Bone marrow (tissue), 2 donors: ENCODE data around the gene ABTB1.
"Not testable (repeated sequence)": the region's sequence is repeated elsewhere in the genome, so short reads cannot be mapped to it uniquely, and the experiment has no call there.

Experiments
- DNase-seq, 2 donors: peaks; one replicate each; lab custom pipeline; 2025; lab: John Stamatoyannopoulos, UW

The ABTB1 gene

DNA sequence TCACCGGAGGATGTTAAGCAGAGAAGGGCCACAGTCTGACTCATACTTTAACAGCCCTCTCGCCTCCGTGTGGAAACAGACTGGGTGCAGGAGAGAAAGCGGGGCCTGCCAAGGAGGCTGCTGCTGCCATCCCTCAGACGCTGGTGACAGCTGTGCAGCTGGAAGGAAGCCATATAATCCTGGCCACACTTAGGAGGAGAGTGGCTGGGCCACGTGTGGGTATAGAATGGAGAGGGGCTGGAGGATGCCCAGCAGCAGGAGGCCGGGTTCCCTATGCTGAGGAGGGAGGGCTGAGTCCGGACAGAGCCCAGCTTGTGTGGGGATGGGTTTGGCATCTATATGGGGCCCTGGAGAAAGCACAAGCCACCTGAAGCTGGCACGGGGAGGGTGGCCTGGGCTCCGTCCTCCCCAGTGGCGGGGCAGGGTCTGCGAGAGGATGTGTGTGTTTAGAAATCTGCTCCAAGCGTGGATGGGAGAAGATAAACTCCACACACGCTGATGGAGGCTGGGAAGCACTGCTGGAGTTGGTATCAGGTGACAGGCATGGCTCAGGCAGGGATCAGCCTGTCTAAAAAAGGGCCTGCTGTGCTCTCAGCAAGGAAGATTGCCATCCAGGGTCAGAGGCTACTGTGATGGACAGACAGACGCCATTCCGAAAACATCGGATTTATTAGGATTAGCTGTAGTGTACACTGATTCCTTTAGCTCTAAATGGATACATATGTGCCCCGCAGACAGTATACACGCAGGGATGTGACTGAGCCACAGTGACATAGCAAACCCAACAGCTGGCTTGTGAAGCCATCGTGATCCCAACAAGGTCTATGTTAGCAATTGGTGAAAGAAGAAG, 15.9 kb downstream of the ABTB1 start:
- DNase-seq, result no peak

DNA sequence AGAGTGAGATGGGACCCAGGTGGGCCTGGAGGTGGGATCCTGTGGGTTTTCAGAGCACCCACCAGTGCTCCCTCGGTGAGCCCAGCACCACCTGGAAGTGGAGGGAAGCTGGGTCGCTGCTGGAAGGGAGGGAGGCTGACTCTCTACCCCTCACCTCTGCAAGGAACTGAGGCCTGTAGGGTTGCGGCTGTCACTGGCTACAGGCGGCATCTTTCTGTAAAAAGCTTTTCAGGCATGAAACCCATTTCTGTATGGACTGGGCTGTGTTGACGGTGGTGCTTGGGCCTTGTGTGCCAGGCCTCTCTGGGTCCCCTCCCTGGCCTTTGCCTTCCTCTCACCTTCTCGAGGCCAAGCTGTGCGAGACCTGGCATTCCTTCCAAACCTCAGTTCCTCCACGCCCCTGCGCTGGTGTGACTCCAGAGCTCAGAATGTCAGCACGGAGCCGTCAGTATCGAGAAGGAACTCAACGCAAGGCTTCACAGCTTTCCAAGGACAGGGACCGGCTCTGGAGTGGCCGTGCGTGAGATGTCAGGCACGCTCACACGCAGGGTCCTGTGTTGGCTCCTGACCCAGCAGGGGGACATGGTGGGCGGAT, 16.6 kb downstream of the ABTB1 start:
- no peak for DNase-seq

DNA sequence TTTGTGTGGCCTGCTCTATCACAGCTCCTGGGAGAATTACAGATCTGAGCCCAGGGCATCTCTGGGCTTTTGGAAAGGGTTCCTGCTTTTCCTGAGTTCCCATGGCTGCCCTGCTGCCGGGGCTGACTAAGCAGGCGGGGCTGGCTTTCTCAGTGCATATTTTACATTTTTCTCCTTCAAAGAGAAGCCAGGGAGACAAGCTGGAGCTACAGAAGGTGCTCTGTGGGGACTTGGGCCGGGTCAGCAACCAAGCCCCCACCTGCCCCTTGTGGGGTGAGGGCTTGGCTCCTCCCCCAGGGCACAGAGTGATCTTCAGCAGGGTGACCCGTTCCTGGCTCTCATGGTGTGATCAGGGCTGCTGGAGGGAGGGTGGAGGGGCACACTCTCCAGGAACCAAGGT, 17.4 kb downstream of the ABTB1 start:
- DNase-seq, result no peak

DNA sequence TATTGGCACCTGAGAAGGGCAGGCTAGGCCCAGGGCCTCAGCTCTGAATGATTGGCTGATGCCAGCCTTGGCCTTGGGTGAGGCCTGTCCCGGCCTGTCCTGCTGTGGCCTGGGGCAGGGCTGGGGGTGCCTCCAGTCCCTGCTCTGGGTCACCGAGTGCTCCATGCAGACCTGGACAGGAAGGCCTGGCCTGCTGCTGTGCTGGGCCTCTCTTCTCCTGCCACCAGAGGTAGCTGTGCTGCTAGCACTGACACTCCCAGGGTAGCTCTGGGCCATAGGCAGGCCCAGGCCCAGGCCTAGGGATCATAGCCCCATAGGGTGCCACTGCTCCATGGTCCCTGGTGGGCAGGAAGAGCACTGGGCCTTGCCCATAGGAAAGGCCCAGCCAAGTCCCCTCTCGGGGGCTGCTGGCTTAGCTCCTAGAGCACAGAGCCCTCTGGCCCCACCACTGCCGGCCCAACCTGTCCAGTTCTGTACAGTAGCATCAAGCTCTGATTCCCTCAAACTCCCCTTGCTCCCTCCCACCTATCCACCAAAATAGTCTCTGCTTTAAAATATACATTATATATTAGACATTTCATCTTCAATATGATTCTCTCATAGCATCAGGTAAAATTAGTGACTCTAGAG, 18.2 kb downstream of the ABTB1 start:
- no peak for DNase-seq

DNA sequence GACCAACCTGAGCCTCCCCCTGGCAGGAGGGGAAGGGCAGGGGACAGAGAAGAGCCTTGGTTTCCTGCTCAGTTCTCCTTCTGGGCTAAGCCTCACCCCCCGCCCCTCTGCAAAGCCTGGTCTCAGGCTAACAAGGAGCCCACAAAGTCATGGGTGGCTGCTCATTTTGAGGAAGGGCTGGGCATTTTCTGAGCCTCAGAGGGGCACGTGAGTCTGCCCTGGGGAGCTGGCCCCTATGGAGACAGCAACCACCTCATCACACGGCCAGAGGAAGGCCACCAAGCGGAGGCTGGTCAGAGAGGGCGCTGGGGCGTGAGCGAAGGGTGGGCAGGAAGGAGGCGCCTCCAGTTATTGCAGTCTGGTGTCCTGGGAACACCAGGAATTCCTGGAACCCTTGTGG, 18.7 kb downstream of the ABTB1 start:
- DNase-seq, result no peak

DNA sequence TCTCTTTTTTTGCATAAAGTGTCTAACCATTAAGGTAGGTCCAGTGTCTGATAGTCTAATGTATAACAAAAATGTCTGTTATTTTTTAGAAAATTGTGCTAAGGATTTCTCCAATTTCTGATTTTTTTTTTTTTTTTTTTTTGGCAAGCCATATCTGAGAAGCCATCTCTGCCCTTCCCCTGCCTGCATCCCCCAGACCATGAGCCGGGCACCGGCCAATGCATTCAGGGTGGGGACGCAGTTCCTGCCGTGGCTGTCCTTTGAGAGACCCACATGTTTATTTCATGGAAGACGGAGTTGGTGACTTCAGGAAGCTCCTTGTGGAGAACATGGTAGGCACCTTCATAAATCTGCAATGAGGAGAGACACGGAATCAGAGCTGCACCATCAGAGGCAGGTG, 19.2 kb downstream of the ABTB1 start:
- DNase-seq, result no peak

DNA sequence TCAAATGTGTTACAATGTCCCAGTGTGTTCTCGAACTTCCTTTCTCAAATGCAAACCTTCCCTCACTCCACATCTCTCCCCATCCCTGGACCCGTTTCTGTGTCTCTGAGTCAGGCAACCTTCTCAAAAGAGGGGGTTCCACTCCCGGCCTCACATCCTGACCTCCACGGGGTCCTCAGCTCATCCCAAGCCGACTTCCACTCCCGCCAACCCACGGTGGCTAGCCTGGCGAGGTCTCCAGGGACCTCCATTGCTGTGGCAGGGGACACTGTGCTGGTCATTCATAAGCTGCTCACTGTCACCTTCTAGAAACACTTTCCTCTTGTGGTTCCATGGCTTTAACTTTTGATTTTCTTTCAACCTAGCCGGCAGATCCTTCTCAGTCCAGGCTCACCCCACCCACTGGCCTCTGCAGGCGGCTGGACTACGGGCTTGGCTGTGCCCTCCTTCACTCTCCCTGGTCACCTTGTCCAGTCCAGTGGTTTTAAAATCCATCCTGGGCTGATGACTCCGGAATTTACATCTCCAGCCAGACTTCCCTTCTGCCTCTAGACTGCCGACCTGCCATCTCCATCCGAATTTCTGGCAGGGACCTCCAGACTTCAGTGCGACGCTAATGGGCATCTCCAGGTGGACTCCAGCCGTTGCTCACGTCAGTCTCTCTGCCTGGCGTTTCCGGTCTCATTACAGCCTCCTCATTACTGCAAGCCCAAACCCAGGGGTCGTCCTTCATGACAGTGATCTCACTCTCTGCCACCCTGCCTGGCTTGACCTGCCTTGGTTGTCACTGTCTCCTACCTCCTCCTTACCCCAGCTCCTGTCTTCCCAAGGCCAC, 20.0 kb downstream of the ABTB1 start:
- no peak for DNase-seq

DNA sequence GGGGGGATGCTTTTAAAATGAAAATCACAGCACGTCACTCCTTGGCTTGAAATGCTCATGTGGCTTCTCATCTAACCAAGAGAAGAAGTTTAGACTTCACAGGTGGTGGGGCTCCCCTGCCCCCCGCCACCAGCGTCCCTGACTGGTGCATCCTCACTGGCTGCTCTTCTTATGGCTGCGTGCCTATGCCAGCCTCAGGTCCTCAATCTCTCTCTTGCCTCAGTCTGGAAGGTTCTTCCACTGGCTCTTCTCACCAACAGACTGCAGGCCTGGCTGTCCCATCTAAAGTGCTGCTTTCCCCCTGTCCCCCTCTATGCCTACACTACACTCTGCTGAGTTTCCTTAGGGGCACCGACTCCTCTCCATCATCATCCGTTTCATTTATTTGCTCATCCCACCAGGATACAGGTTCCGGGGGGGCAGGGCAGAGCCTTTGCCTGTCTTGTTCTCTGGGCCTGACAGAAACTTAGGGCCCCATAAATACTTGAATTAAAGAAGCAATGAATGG, 20.6 kb downstream of the ABTB1 start:
- DNase-seq, result no peak

DNA sequence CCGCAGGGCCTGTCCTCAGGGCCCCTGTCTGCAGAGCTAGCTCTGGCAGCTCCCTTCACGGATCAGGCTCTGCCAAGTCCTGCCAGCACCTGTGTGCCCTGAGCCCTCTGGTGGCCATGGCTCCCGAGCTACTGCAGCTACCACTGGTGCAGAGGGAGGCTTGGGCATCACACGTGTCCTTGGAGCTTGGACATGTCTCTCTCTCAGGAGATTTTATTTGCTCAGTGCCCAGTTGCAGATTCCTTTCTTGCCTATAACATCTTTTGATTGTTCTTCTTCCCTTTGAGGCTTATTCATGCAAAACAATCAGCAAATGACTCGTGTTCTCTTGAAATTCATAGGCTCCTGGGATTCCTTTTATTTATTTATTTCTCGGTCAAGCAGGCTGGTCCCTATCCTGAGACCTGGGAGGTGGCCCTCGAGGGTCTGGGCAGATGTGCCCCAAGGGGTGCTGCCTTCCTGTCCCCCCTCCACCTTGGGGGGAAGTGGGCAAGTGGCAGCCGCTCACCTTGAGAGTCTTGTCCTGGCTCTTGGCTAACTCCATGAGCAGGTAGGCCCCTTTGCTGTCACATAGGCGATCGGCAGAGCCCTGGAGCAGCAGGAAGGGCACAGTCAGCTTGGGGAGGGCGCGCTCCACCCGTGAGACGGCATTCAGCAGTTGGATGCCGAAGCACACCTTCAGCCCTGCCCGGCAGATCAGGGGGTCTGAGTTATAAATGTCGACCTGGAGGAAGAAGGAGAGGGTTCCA, 21.9 kb downstream of the ABTB1 start:
- DNase-seq, result no peak

DNA sequence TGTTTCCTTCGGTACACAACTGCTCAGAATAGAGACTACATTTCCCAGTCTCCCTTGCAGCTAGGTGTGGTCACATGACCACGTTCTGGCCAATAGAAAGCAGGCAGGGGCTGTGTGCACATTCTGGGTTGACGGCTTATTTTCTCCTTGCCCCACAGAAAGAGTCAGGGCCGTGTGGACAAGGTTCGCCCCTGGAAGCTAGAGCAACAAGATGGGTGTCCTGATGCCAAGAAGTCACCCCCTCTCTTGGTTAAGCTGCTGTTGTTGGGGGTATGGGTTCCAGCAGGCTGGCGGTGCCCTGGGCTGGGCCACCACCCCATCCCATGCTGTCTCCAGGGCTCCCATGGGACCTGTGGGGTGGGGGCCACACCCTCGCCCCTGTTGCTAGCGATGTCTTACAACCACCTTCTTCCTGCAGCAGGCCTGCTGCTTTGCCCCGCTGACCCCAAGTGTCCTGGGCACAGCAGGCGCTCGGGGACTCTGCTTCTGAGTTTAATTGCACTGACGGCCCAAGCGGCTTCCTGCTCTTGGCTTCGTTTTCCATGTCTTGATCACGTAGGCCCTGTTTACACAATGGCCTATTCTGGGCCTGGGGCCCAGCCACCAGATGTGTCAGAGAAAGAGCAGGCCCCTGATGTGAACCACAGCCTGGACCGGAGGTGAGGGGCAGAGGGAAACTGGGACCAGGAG, 24.9 kb downstream of the ABTB1 start:
- DNase-seq, result no peak

DNA sequence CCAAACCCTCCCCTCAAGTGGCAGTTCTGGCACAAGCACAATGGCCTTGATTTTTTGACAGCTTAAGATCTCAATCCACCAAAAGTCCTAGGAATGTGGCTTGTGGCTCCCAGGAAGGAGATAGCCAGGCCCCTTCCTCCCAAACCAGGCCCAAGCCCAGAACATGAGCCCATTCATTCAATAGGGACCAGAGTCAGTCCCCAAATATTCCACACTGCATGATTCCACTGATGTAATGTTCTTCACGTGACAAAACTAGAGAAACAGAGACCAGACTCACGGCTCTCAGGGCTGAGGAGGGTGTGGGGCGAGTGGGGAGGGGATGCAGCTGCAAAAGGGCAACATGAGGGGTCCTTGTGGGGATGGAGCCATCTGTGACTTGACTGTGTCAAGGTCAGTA, 25.5 kb downstream of the ABTB1 start:
- DNase-seq, result no peak

DNA sequence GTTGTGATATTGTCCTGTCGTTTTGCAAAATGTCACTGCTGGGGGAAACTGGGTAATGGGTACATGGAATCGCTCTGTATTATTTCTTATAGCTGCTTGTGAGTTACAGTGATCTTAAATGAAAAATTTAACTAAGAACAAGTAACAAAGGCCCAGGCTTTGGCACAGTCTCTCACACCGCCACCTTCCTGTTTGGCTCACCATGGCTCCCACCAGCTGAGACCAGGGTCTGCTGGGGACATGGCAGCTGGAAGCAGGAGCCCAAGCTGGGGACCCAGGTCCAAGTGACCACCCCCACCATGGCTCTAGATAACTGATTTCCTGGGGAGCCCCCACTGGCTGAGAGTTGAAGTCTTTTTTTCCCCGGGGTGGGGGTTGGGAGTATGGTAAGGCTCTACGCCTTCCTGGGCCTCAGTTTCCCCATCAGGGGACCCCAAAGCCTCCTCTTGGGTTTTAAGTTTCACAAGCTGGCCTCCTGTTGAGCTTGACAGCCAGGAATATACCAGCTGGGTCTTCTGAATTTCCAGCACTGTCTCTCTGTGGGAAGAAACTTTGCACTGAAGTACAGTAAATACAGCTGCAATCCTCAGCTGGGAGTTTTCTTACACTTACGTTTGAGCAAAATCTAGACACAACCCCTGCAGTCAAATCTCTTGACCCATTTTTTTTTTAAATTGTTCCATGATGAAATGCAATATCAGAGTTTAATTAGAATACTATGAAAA, 26.1 kb downstream of the ABTB1 start:
- DNase-seq, result no peak

DNA sequence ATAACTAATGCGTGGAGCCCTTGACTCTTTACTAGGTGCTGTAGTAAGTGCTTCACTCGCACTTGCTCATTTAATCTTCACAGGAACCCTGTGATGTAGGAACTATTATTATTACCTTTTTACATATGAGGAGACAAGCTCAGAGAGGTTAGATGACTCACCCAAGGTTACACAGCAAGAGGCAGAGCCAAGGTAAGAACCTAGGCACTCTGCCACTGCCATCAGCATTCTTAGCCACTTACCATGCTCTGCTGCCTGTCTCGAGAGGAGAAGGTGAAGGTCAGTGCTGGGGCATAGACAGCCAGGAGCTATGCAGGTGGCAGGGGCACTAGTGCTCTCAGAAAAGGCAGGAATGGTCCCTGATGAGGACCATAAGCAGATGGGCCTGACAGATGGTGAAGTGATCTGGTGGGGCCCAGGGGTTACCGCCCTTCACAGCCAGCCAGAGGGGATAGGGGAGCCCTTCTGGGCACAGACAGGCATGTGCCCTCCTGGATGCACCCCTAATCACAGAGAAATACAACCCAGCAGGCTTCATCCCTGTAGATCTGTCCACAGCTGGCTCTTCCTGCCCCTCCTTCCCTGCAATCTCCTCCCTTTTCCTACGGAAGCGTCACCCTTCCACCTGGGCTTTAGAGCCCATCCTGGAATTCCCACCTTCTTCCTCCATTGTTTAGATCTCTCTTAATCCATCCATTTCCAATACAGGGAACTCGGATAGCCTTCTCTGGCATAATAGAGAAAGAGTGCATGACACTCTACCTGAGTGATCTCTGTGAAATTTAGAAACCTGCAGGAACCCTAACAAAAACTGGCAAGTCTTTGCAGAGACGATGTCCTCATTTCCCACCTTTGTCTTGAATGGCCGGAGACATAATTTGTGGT, 26.9 kb downstream of the ABTB1 start:
- DNase-seq, result no peak

DNA sequence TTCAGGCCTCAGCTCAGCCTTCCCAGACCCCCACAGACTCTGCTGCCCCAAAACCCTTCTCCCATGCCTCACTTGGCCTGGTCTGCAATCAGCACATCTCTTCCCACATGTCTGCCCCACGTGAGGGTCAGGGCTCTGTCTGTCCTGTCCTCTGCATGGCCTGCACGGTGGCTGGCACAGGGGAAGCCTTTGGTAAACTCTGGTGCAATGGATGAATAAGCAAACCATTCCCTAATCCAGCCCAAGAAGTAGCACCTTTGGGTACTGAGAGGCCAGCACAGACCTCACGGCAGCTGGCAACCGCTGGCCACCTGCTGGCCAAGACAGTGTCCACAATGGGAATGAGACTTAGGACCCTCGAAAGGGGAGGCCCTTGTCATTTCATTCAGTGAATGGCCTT, 27.7 kb downstream of the ABTB1 start:
- DNase-seq, result no peak

DNA sequence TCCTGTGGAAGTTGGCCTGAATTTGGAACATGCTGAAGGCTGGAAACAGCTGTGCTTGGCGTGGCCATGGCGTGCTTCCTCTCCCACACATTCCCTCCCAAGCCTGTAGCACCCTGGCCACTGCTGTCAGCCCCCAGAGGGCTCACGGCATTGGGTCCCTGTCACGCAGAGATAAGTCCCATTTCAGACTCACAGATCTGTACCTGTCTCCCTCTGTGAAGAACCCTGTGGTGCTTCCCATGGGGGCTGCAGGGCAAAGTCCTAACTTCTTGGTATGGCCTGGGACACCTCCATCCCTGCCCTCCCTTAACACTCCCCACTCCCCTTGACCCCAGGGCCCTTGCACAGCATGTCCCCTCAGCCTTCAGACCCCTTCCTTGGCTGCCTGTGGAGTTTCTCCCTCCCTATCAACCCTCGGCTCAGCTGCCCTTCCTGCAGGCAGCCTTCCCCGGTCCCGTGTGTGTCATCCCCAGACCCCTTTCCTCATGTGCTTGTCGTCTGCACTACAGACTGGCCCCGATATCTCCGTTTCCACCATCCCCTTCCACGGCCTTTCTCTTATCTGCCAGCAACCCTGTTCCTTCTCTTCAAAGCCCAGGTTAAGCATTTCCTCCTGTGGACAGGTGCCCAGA, 28.6 kb downstream of the ABTB1 start:
- no peak for DNase-seq

DNA sequence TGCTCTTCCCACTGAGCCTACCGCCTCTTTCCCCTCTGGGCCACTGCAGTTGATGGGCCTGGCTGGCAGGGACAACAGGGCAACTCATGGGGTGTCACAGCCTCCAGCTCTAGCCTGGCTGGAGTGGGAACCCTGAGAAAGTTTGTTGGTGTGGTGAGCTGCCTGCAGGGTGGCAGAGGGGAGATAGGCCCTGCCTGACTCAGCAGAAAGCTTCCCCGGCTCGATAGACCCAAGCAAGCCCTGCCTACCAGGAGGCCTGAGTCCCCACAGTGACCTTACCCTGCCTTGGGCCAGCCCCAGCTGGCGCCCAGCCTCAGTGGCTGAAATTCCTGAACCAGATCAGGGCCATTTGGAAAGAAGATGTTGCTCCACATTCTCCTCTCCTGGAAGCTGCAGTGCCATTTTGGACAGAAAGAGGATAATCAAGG, 29.4 kb downstream of the ABTB1 start:
- no peak for DNase-seq

DNA sequence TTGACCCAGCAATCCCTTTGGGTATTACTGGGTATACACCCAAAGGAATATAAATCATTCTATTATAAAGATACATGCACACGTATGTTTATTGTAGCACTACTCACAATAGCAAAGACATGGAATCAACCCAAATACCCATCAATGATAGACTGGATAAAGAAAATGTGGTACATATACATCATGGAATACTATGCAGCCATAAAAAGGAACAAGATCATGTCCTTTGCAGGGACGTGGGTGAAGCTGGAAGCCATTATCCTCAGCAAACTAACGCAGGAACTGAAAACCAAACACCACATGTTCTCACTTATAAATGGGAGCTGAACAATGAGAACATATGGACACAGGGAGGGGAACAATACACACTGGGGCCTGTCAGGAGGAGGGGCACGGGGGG, 32.1 kb downstream of the ABTB1 start:
- DNase-seq, result not testable (repeated sequence)

DNA sequence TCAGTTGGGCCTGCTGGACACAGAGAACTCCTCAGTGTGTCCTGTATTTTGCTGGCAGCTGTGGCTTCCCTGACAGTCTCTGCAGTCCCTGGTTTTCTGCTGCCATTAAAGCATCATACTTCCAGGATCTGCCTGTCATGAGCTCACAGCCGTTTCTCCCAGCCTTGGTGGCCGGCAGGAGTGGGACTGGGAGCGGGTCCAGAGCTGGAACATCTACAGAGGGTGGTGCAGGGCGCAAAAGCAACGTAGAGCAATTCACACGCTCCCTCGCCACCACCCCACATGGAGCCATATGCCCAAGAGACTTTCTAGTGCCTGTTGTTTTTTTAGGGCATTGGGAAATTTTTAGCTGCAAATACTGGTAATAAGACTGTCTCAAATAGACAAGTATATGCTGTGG, 33.6 kb downstream of the ABTB1 start:
- DNase-seq, result no peak
